IPS DF 4.7 (cell line): Measurements from ENCODE around the gene MTHFR.

Experiments used
- DNase-seq: peaks from one replicate; pipeline ENCODE4 v3.0.0-alpha.2; 2013; ENCODE audit warnings: low spot score; ENCODE audit errors: extremely low read depth

Gene MTHFR

DNA sequence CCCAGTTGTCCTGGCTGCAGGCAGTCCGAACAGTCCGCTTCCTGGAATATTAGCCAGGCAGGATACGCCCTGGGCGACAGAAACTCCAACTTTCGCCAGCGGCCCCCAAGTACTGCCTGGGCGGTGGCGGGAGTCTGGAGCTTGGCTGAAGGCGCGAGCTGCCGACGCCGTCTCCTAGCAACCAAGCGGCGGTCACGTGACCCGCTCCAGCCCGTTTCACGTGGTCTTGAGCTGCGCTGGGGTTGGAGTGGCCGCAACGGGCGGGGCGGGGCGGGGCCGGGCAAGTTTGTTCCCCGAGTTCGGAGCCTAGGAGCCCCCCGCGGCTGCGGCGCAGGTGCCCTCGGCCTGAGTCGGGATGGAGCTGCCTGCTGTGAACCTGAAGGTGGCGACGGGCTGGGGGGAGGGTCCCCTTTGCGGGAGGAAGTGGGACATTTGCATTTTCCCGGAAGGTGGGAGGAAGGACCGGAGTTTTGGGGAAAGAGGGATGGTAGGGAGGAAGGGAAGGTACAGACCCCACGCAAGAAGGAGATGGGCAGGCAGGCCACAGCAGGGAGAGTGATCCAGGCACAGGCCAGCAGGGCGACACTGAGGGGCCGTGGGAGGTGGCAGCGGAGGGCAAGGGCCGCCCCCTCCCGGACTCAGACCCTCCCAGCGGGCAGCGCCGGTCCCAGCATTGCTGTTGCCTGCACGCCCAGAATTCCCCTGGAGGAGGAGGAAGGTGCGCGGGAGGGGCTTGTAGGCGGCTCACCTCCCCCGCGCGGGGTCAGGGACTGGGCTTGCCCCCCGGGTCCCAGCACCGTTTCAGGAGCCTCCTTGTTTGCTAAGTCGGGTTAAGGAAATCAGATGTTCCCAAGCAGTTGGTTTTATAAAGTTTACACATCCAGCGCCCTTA, 69.7 kb downstream of the MTHFR start, which contains the start of gene AGTRAP:
Gene AGTRAP, plus strand, starts transcription at position 283 of the 892 bp plus-strand sequence. Its CDS starts 73 bp downstream, at position 356.
- no peak for DNase-seq
